Activated CD8-positive, alpha-beta T cell treated with anti-CD3 and anti-CD28 coated beads, Interleukin-2, amount 10 ng/mL, durations not matched to agents 7 days and 5 days (primary cell): Measurements from ENCODE around the gene GID8. TPM values are rescaled to one million over a fixed set of nuclear protein-coding genes. Genes with fewer than 3 reads are reported as not detected.

Source experiments
- ATAC-seq: fragments of 150-1000 bp; cut with Tn5 transposase; one replicate; pipeline ENCODE4 v1.10.0; 2021; ENCODE audit warnings: moderate library complexity
- CTCF ChIA-PET: fragments of 350-600 bp; sonication (Branson Sonifier 250); formaldehyde crosslinking; loops from one replicate; lab custom pipeline; 2021; ENCODE audit warnings: antibody characterized with exemption; lab: Charles Lee
- POLR2A ChIA-PET: fragments of 350-600 bp; sonication (Branson Sonifier 250); formaldehyde crosslinking; loops from one replicate; lab custom pipeline; 2021; ENCODE audit warnings: antibody characterized with exemption; lab: Charles Lee
- DNase-seq: peaks from one replicate; pipeline ENCODE4 v3.0.0-alpha.2; 2020
- H3K27ac Mint-ChIP-seq: one replicate; pipeline ENCODE4 v1.8.0; 2021; ENCODE audit warnings: mild to moderate bottlenecking, mixed read lengths
- H3K27me3 Mint-ChIP-seq: one replicate; pipeline ENCODE4 v1.8.0; 2021; ENCODE audit warnings: low read depth, mixed read lengths
- H3K36me3 Mint-ChIP-seq: one replicate; pipeline ENCODE4 v1.8.0; 2021; ENCODE audit warnings: low read depth, mixed read lengths
- H3K4me1 Mint-ChIP-seq: one replicate; pipeline ENCODE4 v1.8.0; 2021; ENCODE audit warnings: low read depth, mixed read lengths
- H3K4me3 Mint-ChIP-seq: one replicate; pipeline ENCODE4 v1.8.0; 2021; ENCODE audit warnings: mild to moderate bottlenecking, mixed read lengths
- H3K9me3 Mint-ChIP-seq: one replicate; pipeline ENCODE4 v1.8.0; 2022; ENCODE audit warnings: mixed read lengths; ENCODE audit not compliant: insufficient read depth
- total RNA-seq, 2 experiments: library from RNA; stranded (reverse); gene quantifications; one replicate each; pipeline ENCODE4 v1.2.3, GENCODE V29; 2021

The GID8 gene
- total RNA-seq, 2 experiments from 2014 or later, result 37.3 to 39.7 TPM

GRCh38 chr20:62913043-62913630 is 24.8 kb upstream of the GID8 start:
- Mint-ChIP-seq H3K9me3 (no peaks in the 10 kb centered on the region), H3K36me3 (peaks cover 60% of the 10 kb centered on the region), H3K27me3 (no peaks in the 10 kb centered on the region), H3K4me1 (peaks cover 61% of the 10 kb centered on the region), H3K4me3 (no peak overlapping the region), H3K27ac (no peak overlapping the region)
- ChIA-PET CTCF (interaction anchor here (13.5 kb wide), 1 partner anchor 12 kb away, joined by 182 read pairs; no protein-coding TSS in a partner anchor), POLR2A (interaction anchor here (1.3 kb wide), 1 partner anchor 10 kb away, joined by 3 read pairs; no protein-coding TSS in a partner anchor)
- DNase-seq (no peak), ATAC-seq (no peak)

GRCh38 chr20:62914436-62914835 is 23.5 kb upstream of the GID8 start:
- Mint-ChIP-seq H3K4me3 (no peak overlapping the region), H3K9me3 (no peaks in the 10 kb centered on the region), H3K36me3 (peaks cover 58% of the 10 kb centered on the region), H3K27ac (peak overlapping the region; percentile 39), H3K27me3 (no peaks in the 10 kb centered on the region), H3K4me1 (peaks cover 67% of the 10 kb centered on the region)
- DNase-seq (no peak), ATAC-seq (no peak)
- CTCF ChIA-PET, result interaction anchor here (3.8 to 13.5 kb wide), 3 partner anchors 7 to 14 kb away, joined by 15 to 182 read pairs (median 105); partner anchors contain the start of gene DIDO1
- POLR2A ChIA-PET, result interaction anchor here (0.6 to 1.6 kb wide), 5 partner anchors 10 to 23 kb away, joined by 3 to 6 read pairs (median 3); no protein-coding TSS in a partner anchor

- Mint-ChIP-seq H3K4me1 (peaks cover 70% of the 10 kb centered on the region), H3K4me3 (peak overlapping the region; percentile 44), H3K27ac (peak overlapping the region; percentile 70), H3K9me3 (no peaks in the 10 kb centered on the region), H3K36me3 (peaks cover 54% of the 10 kb centered on the region), H3K27me3 (no peaks in the 10 kb centered on the region)
- peak; percentile 42 for ATAC-seq
- ChIA-PET CTCF (interaction anchor here (3.8 to 13.5 kb wide), 4 partner anchors 7 to 21 kb away, joined by 15 to 182 read pairs (median 102); partner anchors contain the start of genes DIDO1 and GID8), POLR2A (interaction anchor here (1.1 to 1.6 kb wide), 4 partner anchors 10 to 22 kb away, joined by 3 to 6 read pairs (median 4); no protein-coding TSS in a partner anchor)
- DNase-seq, result peak; percentile 65
These were observed 22.9 kb upstream of the GID8 start for GRCh38 chr20:62914970-62915457.

DNA sequence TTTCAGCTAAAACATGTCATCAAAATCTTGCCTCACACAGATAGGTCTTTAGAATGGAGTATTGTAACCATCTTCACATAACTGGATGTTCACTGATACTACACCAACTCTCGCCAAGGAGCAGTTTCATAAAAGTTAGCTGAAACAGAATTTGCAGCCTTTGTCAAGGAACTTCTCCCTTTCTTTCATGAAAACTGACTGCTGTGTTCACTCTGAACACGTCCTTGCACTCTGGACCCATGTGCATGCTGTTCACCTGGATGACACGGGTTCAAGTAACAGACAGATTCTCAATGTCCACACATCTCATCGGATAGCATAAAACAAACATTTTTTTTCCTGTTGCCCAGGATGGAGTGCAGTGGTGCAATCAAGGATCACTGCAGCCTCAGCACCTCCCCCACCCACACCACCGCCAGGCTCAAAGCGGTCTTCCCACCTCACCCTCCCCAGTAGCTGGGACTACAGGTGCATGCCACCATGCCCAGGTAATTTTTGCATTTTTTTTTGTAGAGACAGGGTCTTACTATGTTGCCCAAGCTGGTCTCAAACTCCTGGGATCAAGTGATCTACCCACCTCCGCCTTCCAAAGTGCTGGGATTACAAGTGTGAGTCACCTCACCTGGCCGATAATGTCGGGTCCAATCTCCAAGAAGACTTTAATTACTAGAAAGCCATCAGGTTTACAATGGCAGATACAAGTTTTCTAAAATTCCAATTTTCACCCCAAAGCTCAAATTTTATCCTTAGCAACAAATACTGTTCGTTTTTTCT is 21.1 kb upstream of the GID8 start:
- ChIA-PET POLR2A (interaction anchor here (0.6 to 2.2 kb wide), 4 partner anchors 9 to 121 kb away, joined by 3 to 9 read pairs (median 4); partner anchors contain the start of gene MRGBP), CTCF (interaction anchor here (0.8 to 13.5 kb wide), 8 partner anchors 9 to 92 kb away, joined by 3 to 182 read pairs (median 11); partner anchors contain the start of genes DIDO1 and GID8)
- H3K4me3 Mint-ChIP-seq, result peak overlapping the region; percentile 80

DNA sequence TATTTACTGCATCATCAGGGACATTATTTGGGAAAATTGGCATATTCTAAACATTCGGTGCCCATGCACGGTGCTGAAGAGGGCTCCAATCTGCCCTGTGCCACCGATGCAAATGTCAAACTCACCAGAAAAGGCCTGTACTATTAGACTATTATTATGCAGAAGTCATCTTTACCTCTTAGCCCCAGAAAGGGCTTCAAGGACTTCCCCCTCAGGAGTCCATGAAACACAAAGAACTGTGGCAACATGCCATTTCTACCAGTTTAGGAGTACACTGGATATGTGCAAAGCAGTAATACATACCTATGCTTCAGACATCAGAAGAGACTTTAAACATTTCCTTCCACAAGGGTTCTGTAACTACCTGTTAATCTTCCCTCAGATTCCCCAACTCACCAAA is 20.2 kb upstream of the GID8 start:
- POLR2A ChIA-PET, result interaction anchor here (0.8 to 3.0 kb wide), 9 partner anchors 9 to 56 kb away, joined by 3 to 19 read pairs (median 7); partner anchors contain the start of genes DIDO1, GID8 and TCFL5
- Mint-ChIP-seq H3K27ac (peak overlapping the region; percentile 96), H3K27me3 (no peaks in the 10 kb centered on the region), H3K4me3 (peak overlapping the region; percentile 80), H3K4me1 (peaks cover 83% of the 10 kb centered on the region), H3K9me3 (no peaks in the 10 kb centered on the region), H3K36me3 (peaks cover 38% of the 10 kb centered on the region)
- CTCF ChIA-PET, result interaction anchor here (0.8 to 13.5 kb wide), 11 partner anchors 10 to 91 kb away, joined by 3 to 182 read pairs (median 6); partner anchors contain the start of gene GID8
- ATAC-seq (no peak), DNase-seq (no peak)

More for the DNA sequence above, 21.1 kb upstream of the GID8 start:
- DNase-seq, result no peak
- peaks cover 80% of the 10 kb centered on the region for H3K4me1 Mint-ChIP-seq
- no peaks in the 10 kb centered on the region for H3K27me3 Mint-ChIP-seq
- ATAC-seq, result no peak
- peaks cover 39% of the 10 kb centered on the region for H3K36me3 Mint-ChIP-seq
- peak overlapping the region; percentile 96 for H3K27ac Mint-ChIP-seq
- H3K9me3 Mint-ChIP-seq, result no peaks in the 10 kb centered on the region

DNA sequence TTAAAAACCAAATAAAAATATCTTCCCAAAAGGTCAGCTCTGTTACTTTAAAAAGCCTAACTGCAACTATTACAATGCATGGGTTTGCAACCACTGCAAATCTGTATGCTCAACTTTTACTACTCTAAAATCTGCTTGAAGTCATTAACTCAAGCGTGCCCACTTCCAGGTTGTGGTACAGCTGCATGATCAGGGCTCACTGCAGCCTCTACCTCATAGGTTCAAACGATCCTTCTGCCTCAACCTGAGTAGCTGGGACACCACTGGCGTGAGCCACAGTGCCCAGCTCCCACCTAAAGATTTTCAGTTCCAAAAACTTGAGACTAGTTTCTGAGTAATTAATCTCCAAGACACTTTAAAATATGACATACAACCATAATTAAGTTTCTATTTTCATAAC is 19.8 kb upstream of the GID8 start:
- DNase-seq (peak; percentile 84), ATAC-seq (peak; percentile 66)
- ChIA-PET POLR2A (interaction anchor here (0.6 to 3.0 kb wide), 10 partner anchors 9 to 57 kb away, joined by 3 to 19 read pairs (median 6); partner anchors contain the start of genes DIDO1, GID8 and TCFL5), CTCF (interaction anchor here (0.8 to 13.5 kb wide), 11 partner anchors 9 to 91 kb away, joined by 3 to 182 read pairs (median 6); partner anchors contain the start of gene GID8)
- H3K9me3 Mint-ChIP-seq, result no peaks in the 10 kb centered on the region
- no peaks in the 10 kb centered on the region for H3K27me3 Mint-ChIP-seq
- H3K27ac Mint-ChIP-seq, result peak overlapping the region; percentile 96
- peak overlapping the region; percentile 80 for H3K4me3 Mint-ChIP-seq
- peaks cover 36% of the 10 kb centered on the region for H3K36me3 Mint-ChIP-seq
- H3K4me1 Mint-ChIP-seq, result peaks cover 85% of the 10 kb centered on the region

GRCh38 chr20:62918831-62919230 is 19.1 kb upstream of the GID8 start:
- ATAC-seq, result peak; percentile 57
- H3K9me3 Mint-ChIP-seq, result no peaks in the 10 kb centered on the region
- H3K36me3 Mint-ChIP-seq, result peaks cover 35% of the 10 kb centered on the region
- H3K4me3 Mint-ChIP-seq, result peak overlapping the region; percentile 80
- H3K4me1 Mint-ChIP-seq, result peaks cover 91% of the 10 kb centered on the region
- H3K27me3 Mint-ChIP-seq, result no peaks in the 10 kb centered on the region
- DNase-seq, result peak; percentile 82
- ChIA-PET POLR2A (interaction anchor here (0.6 to 3.0 kb wide), 8 partner anchors 8 to 35 kb away, joined by 3 to 19 read pairs (median 8); partner anchors contain the start of genes DIDO1 and GID8), CTCF (interaction anchor here (1.2 to 13.5 kb wide), 9 partner anchors 9 to 58 kb away, joined by 3 to 182 read pairs (median 6); partner anchors contain the start of gene GID8)
- peak overlapping the region; percentile 96 for H3K27ac Mint-ChIP-seq

DNA sequence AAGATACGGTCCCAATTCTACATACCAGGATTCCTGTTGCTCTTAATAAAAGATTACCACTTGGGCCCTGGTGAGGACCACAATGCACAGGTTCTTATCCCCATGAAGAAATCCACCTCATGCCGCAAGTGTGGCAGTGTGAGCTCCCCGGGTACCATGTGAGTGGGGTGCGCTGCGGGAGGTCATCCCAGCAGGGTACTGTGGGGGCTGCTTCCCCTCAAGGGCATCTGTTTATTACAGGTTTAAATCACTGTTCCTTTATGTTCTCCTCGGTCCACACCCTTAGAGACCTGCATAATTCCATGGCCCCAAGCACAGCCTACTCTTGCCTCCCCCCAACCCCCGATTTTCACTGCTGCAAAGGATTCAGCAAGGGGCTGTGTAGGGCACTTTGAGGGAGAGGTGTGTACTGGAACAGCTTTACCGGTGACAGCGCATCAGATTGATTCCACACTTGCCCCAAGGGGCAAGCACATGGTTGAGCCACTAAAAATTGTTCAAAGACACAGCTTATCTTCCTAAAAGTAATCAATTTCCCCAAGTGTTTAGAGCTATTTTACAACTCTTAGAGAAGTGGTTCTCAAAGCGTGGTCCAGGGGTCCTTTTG is 17.8 kb upstream of the GID8 start:
- Mint-ChIP-seq H3K4me1 (peaks cover 91% of the 10 kb centered on the region), H3K27ac (peak overlapping the region; percentile 96), H3K27me3 (no peaks in the 10 kb centered on the region), H3K9me3 (no peaks in the 10 kb centered on the region), H3K36me3 (peaks cover 35% of the 10 kb centered on the region), H3K4me3 (peak overlapping the region; percentile 80)
- DNase-seq, result no peak
- ChIA-PET POLR2A (interaction anchor here (0.6 to 3.0 kb wide), 4 partner anchors 8 to 90 kb away, joined by 3 to 13 read pairs (median 10); partner anchors contain the start of gene GID8), CTCF (interaction anchor here (1.1 to 13.5 kb wide), 6 partner anchors 9 to 35 kb away, joined by 6 to 182 read pairs (median 54); partner anchors contain the start of gene GID8)
- ATAC-seq, result no peak

GRCh38 chr20:62921119-62921687 is 16.7 kb upstream of the GID8 start:
- Mint-ChIP-seq H3K27ac (peak overlapping the region; percentile 81), H3K27me3 (no peaks in the 10 kb centered on the region), H3K9me3 (no peaks in the 10 kb centered on the region), H3K4me3 (peak overlapping the region; percentile 65), H3K4me1 (peaks cover 81% of the 10 kb centered on the region), H3K36me3 (peaks cover 41% of the 10 kb centered on the region)
- ChIA-PET POLR2A (interaction anchor here (0.6 to 1.4 kb wide), 3 partner anchors 9 to 75 kb away, joined by 4 to 8 read pairs (median 4); partner anchors contain the start of gene GID8), CTCF (interaction anchor here (1.1 to 13.5 kb wide), 6 partner anchors 10 to 34 kb away, joined by 6 to 182 read pairs (median 54); partner anchors contain the start of gene GID8)
- DNase-seq (peak; percentile 82), ATAC-seq (peak; percentile 57)

DNA sequence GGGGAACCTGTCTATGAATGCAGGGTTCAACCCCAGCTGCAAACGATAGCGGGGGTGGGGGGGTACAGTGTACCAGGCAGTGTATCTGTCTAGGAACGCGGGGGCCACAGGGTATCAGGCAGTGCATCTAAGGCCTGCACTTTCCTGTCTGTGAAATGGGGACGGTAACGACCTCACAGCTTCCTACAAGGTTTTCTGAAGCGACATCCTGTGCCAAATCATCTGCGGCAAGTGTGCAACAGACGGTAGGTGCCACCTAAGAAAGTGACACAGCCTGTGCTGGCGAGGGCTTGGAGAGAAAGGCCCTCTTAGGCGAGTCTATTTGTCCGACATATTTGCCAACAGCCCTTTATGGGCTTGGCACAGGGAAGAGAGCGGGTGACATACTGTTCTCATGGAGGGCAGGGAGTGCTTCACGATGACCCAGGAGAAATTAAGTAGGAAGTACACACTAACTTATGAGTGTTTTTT is 15.5 kb upstream of the GID8 start:
- H3K4me1 Mint-ChIP-seq, result peaks cover 78% of the 10 kb centered on the region
- CTCF ChIA-PET, result interaction anchor here (9.2 to 13.5 kb wide), 3 partner anchors 14 to 22 kb away, joined by 100 to 182 read pairs (median 105); partner anchors contain the start of gene GID8
- DNase-seq (peak; percentile 75), ATAC-seq (no peak)
- no peaks in the 10 kb centered on the region for H3K27me3 Mint-ChIP-seq
- peak overlapping the region; percentile 89 for H3K27ac Mint-ChIP-seq
- POLR2A ChIA-PET, result interaction anchor here (0.6 to 7.2 kb wide), 2 partner anchors 14 to 40 kb away, joined by 4 to 82 read pairs; partner anchors contain the start of gene GID8
- H3K9me3 Mint-ChIP-seq, result no peaks in the 10 kb centered on the region
- H3K36me3 Mint-ChIP-seq, result peaks cover 35% of the 10 kb centered on the region
- peak overlapping the region; percentile 76 for H3K4me3 Mint-ChIP-seq
